Parathyroid adenoma (tissue), 2 donors: Measurements from ENCODE around the gene ZFP64.

Experiments
- H2AFZ ChIP-seq: fragments of 300-600 bp; sonication (generic); one replicate; pipeline ENCODE4 v1.7.0; 2017; ENCODE audit warnings: antibody characterized with exemption, mild to moderate bottlenecking
- H3K27ac ChIP-seq: fragments of 300-600 bp; sonication (generic); one replicate; pipeline ENCODE4 v1.7.0; 2017
- H3K27me3 ChIP-seq: fragments of 300-600 bp; sonication (generic); one replicate; pipeline ENCODE4 v1.7.0; 2017; ENCODE audit warnings: low read length; ENCODE audit not compliant: control insufficient read depth, insufficient read depth
- H3K36me3 ChIP-seq: fragments of 300-600 bp; sonication (generic); one replicate; pipeline ENCODE4 v1.7.0; 2017; ENCODE audit warnings: low read length; ENCODE audit not compliant: control insufficient read depth, insufficient read depth
- H3K4me1 ChIP-seq: fragments of 300-600 bp; sonication (generic); one replicate; pipeline ENCODE4 v1.7.0; 2017; ENCODE audit warnings: control low read depth
- H3K4me2 ChIP-seq: fragments of 300-600 bp; sonication (generic); one replicate; pipeline ENCODE4 v1.7.0; 2017; ENCODE audit warnings: low read length
- H3K4me3 ChIP-seq: fragments of 300-600 bp; sonication (generic); one replicate; pipeline ENCODE4 v1.7.0; 2017; ENCODE audit warnings: low read depth, low read length
- H3K79me2 ChIP-seq: fragments of 300-600 bp; sonication (generic); one replicate; pipeline ENCODE4 v1.7.0; 2017; ENCODE audit warnings: control low read depth
- H3K9ac ChIP-seq: fragments of 300-600 bp; sonication (generic); one replicate; pipeline ENCODE4 v1.7.0; 2017; ENCODE audit warnings: mild to moderate bottlenecking
- H3K9me3 ChIP-seq: fragments of 300-600 bp; sonication (generic); one replicate; pipeline ENCODE4 v1.7.0; 2017; ENCODE audit warnings: low read length; ENCODE audit not compliant: control insufficient read depth
- TF ChIP-seq, protein P1 (sequence below): fragments of 300-600 bp; sonication (generic); IDR thresholded peaks from one replicate; pipeline ENCODE4 v1.7.0; 2017; ENCODE audit warnings: antibody characterized with exemption, mild to moderate bottlenecking
- donor health status: primary hyperparathyroidism.

ZFP64 gene

DNA sequence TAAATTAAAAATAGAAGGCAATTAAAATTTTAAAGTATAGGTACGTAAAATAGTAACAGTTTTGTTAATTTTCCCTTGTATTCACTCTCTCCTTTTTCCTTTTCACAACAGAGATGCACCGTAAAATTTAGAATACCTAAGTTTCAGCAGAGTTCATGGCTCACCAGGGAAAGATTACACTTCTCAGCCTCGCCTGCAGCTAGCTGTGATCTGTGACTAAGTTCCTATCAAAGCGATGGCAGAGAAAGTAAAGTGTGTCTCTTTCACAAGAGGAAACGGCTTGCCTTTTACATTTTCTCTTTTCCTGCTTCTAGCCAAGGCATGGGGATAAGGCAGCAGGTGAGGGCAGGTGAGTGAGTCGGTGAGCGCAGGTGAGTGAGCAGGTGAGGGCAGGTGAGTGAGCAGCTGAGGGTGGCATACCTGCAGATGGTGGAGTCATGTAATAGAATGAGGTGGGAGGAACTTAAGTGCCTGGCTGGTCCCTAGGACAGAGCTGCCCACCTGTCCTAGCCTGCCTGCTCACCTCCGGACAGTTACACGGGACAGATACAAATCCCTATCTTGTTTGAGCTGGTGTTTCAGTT, 30.9 kb downstream of the ZFP64 start:
- TF ChIP-seq, protein P1, sequence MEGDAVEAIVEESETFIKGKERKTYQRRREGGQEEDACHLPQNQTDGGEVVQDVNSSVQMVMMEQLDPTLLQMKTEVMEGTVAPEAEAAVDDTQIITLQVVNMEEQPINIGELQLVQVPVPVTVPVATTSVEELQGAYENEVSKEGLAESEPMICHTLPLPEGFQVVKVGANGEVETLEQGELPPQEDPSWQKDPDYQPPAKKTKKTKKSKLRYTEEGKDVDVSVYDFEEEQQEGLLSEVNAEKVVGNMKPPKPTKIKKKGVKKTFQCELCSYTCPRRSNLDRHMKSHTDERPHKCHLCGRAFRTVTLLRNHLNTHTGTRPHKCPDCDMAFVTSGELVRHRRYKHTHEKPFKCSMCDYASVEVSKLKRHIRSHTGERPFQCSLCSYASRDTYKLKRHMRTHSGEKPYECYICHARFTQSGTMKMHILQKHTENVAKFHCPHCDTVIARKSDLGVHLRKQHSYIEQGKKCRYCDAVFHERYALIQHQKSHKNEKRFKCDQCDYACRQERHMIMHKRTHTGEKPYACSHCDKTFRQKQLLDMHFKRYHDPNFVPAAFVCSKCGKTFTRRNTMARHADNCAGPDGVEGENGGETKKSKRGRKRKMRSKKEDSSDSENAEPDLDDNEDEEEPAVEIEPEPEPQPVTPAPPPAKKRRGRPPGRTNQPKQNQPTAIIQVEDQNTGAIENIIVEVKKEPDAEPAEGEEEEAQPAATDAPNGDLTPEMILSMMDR = no peak
- no peak overlapping the region for H3K27ac ChIP-seq
- no peak overlapping the region for H3K9ac ChIP-seq

DNA sequence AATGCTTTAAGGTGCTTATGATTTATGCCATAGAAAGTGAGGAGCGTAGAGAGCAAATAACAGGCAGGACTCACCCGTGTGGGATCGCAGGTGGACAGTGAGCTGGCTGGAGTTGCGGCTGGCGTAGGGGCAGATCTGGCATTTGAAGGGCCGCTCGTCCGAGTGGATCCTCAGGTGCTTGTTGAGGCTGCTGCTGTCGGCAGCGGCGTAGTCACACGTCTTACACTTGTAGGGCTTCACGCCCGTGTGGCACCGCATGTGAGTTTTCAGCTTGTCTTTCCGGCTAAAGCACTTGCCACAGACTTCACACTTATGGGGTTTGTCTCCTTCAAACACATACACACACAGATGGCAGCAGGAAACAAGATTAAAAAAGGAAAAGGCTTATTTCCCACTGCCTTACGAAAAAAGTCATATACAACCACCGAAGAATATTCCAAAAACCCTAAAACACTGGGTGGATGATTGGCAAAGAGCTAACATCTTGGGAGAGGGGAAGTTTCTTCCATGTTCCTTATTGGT, 31.5 kb downstream of the ZFP64 start:
- TF ChIP-seq, protein P1 = no peak
- Histone ChIP-seq H3K9ac (no peak overlapping the region), H2AFZ (no peak overlapping the region), H3K9me3 (no peaks in the 10 kb centered on the region), H3K4me3 (no peak overlapping the region), H3K36me3 (no peaks in the 10 kb centered on the region), H3K27ac (no peak overlapping the region), H3K4me1 (no peaks in the 10 kb centered on the region), H3K79me2 (no peaks in the 10 kb centered on the region), H3K27me3 (no peaks in the 10 kb centered on the region), H3K4me2 (no peak overlapping the region)

More for the DNA sequence above, 30.9 kb downstream of the ZFP64 start:
- no peaks in the 10 kb centered on the region for H3K79me2 ChIP-seq
- no peaks in the 10 kb centered on the region for H3K27me3 ChIP-seq
- H3K4me2 ChIP-seq = no peak overlapping the region
- H2AFZ ChIP-seq = no peak overlapping the region
- H3K9me3 ChIP-seq = no peaks in the 10 kb centered on the region
- no peaks in the 10 kb centered on the region for H3K36me3 ChIP-seq
- no peaks in the 10 kb centered on the region for H3K4me1 ChIP-seq
- H3K4me3 ChIP-seq = no peak overlapping the region

DNA sequence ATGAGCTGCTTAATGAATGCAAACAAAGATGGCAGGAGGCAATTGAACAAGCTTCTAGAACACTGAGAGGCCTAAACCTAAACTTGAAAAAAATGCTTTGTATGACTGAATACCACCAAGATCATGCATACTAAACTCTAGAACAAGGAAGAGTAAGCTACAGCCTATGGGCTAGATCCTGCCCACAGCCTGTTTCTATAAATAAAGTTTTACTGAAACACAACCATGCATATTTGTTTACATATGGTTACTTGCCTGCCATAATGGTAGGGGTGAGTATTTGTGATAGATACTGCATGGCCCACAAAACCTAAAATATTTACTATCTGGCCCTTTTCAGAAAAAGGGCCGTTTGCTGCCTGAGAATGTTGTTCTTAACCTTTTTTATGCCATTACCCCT, 37.0 kb downstream of the ZFP64 start:
- H3K9me3 ChIP-seq = no peaks in the 10 kb centered on the region
- no peaks in the 10 kb centered on the region for H3K36me3 ChIP-seq
- H3K27me3 ChIP-seq = no peaks in the 10 kb centered on the region
- no peaks in the 10 kb centered on the region for H3K79me2 ChIP-seq
- H3K4me3 ChIP-seq = no peak overlapping the region
- TF ChIP-seq, protein P1 = no peak
- H3K9ac ChIP-seq = no peak overlapping the region
- H3K4me1 ChIP-seq = no peaks in the 10 kb centered on the region
- no peak overlapping the region for H2AFZ ChIP-seq
- H3K27ac ChIP-seq = no peak overlapping the region
- no peak overlapping the region for H3K4me2 ChIP-seq

DNA sequence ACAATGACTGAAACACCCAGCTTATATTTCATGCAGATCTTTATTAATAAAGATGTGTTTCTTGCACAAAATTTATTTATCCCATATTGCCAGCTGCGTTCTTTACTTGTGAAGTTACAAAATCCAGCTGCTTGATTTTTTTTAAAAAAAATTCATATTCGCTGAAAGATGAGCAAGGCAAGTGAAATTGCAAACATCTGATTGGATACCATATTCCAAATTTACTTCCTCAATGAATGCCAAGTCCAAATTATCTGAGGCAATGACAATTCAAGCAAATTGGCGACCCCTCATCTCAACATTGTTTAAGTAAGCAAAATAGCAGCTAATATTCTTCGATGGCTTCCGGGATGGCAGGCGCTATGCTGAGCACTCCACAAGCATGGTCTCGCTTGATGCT, 37.7 kb downstream of the ZFP64 start:
- H3K79me2 ChIP-seq = no peaks in the 10 kb centered on the region
- H3K27ac ChIP-seq = no peak overlapping the region
- no peaks in the 10 kb centered on the region for H3K4me1 ChIP-seq
- no peak overlapping the region for H3K9ac ChIP-seq
- TF ChIP-seq, protein P1 = no peak
- no peak overlapping the region for H3K4me3 ChIP-seq
- no peak overlapping the region for H3K4me2 ChIP-seq
- no peak overlapping the region for H2AFZ ChIP-seq
- no peaks in the 10 kb centered on the region for H3K27me3 ChIP-seq
- H3K9me3 ChIP-seq = no peaks in the 10 kb centered on the region
- H3K36me3 ChIP-seq = no peaks in the 10 kb centered on the region

DNA sequence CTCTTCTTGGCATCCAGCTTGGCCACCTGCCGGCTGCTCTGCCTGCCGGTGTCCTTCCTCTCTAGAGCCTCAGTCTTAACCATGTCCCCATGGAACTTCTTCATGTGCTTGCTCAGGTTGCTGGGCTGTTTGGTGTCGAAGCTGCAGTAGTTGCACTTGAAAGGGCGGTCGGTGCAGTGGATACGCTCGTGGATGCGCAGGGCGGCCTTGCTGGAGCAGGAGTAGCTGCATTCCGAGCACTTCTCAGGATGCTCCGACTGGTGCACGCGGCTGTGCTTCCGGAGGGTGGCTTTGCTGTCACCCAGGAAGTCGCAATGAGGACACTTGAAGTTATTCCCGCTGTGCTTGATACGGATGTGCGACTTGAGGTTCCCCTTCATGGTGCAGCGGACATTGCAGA, 38.7 kb downstream of the ZFP64 start:
- no peaks in the 10 kb centered on the region for H3K79me2 ChIP-seq
- H3K9ac ChIP-seq = no peak overlapping the region
- no peak overlapping the region for H3K27ac ChIP-seq
- H3K9me3 ChIP-seq = no peaks in the 10 kb centered on the region
- H3K27me3 ChIP-seq = no peaks in the 10 kb centered on the region
- no peaks in the 10 kb centered on the region for H3K36me3 ChIP-seq
- no peaks in the 10 kb centered on the region for H3K4me1 ChIP-seq
- no peak overlapping the region for H3K4me3 ChIP-seq
- TF ChIP-seq, protein P1 = no peak
- no peak overlapping the region for H3K4me2 ChIP-seq
- no peak overlapping the region for H2AFZ ChIP-seq
